ENCODE measurements around the gene SPCS1.

SPCS1 gene

GRCh38 chr3:52694528-52695189 lies 11.2 kb upstream of the SPCS1 start:
- DNase-seq (ENCODE audit: extremely low read depth in 1 of 2, low read depth in 1 of 2), result no peak

GRCh38 chr3:52695798-52696671 lies 9.9 kb upstream of the SPCS1 start:
- DNase-seq (ENCODE audit: extremely low read depth in 1 of 2, low read depth in 1 of 2), result no peak

- DNase-seq (ENCODE audit: extremely low read depth in 1 of 2, low read depth in 1 of 2), result no peak
These were observed 8.9 kb upstream of the SPCS1 start for GRCh38 chr3:52696830-52697631.

- DNase-seq (ENCODE audit: extremely low read depth in 1 of 2, low read depth in 1 of 2), result no peak
These were observed 8.3 kb upstream of the SPCS1 start for GRCh38 chr3:52697632-52697965.

- DNase-seq (ENCODE audit: extremely low read depth in 1 of 2, low read depth in 1 of 2), result no peak
These were observed 2.6 kb upstream of the SPCS1 start for GRCh38 chr3:52703341-52703740.

DNA sequence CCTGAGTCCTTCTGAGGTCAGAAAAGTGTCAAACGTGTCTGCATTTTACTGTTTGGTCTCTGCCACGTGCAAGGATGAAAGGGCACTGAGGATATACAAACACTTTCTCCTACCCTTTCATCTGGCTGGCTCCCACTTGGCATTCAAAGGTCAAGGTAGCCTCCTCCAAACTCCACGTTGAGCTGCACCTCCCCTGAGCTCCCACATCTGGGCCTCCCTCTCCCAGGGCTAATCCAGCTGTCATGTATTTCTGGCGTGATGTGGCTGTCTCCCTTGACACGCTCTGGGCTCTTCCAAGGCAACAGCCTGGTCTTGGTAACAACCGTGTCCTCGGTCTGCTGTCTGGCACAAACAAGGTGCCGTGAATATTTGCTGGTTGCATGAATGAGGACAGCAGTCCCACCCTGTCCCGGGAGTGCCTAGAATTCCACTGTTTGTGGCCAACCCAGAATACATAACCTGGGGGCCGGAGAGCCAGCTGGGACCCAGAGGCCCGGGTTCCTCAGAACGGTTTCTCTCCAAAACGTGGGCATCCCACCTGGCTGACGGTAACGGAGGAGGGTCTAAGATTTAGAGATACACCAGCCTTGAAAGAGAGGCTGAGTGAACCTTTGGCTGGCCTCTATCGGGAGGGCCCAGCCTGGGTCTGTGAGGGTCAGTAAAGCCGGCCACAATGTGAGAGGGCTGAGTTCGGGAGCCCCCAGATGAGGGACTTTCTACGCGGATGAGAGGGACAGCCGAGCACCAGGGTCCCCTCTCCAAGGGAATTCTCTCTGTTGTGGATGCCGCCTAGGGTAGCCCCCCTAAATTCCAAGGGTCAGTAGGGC lies 1.1 kb upstream of the SPCS1 start:
- DNase-seq (ENCODE audit: extremely low read depth in 1 of 2, low read depth in 1 of 2), result no peak

DNA sequence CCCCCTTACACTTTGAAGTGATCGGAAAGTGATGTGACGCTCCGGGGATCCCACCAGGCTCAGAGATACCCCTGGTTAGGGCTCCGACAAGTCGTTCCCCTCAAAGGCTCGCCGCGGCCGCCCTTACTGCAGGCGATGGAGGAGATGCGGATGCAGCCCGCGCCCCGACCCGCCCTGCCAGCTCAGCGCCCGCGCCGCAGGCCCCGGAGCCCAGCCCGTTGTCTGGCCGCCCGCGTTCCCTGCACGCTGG lies 543 bp upstream of the SPCS1 start:
- no peak for DNase-seq (ENCODE audit: extremely low read depth in 1 of 2, low read depth in 1 of 2)

GRCh38 chr3:52707585-52707984 lies 1.7 kb downstream of the SPCS1 start:
- no peak for DNase-seq (ENCODE audit: extremely low read depth in 1 of 2, low read depth in 1 of 2)

DNA sequence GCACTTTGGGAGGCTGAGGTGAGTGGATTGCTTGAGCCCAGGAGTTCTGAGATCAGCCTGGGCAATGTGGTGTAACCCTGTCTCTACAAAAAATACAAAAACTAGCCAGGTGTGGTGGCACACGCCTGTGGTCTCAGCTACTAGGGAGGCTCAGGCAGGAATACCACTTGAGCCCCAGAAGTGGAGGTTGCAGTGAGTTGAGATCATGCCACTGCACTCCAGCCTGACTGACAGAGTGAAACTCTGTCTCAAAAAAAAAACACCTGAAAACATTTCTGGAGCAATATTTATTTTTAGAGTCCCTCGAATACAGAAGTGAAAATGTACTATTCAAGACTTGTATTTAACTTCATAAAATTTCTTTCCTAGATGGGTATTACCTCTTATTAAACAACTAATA lies 4.6 kb downstream of the SPCS1 start:
- no peak for DNase-seq (ENCODE audit: extremely low read depth in 1 of 2, low read depth in 1 of 2)

- DNase-seq (ENCODE audit: extremely low read depth in 1 of 2, low read depth in 1 of 2), result no peak
These were observed 6.6 kb downstream of the SPCS1 start for GRCh38 chr3:52712291-52713212.

GRCh38 chr3:52714335-52715302 lies 8.7 kb downstream of the SPCS1 start:
- no peak for DNase-seq (ENCODE audit: extremely low read depth in 1 of 2, low read depth in 1 of 2)

DNA sequence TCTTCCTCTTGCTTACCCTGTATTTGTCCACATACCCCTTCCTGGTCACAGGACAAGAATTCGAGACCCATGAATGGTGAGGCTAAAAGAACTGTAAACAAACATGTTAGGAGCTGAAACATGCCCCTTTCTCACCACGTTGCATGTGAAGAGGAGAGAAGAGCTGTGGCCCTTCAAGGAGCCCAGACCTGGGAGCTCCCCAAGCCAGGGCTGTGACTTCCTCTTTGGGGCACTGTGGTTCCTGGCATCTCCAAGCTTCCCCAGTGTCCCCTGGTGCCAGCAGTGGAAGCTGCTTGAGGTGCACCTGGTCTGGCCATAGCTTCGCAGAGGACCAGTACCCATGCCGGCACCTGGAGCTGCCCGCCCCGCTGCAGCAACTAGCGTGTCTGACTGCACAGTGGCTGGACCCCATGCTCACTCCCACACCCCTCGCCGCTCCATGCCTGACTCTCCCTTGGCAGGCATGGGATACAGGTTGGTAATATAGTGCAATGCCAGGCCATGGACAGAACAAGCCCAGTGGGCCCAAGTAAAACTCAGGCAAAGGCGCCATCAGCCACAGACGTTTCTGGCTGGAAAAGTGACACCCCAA lies 9.9 kb downstream of the SPCS1 start:
- DNase-seq (ENCODE audit: extremely low read depth in 1 of 2, low read depth in 1 of 2), result no peak

- DNase-seq (ENCODE audit: extremely low read depth in 1 of 2, low read depth in 1 of 2), result no peak
These were observed 13.7 kb downstream of the SPCS1 start for GRCh38 chr3:52719618-52720017.

DNA sequence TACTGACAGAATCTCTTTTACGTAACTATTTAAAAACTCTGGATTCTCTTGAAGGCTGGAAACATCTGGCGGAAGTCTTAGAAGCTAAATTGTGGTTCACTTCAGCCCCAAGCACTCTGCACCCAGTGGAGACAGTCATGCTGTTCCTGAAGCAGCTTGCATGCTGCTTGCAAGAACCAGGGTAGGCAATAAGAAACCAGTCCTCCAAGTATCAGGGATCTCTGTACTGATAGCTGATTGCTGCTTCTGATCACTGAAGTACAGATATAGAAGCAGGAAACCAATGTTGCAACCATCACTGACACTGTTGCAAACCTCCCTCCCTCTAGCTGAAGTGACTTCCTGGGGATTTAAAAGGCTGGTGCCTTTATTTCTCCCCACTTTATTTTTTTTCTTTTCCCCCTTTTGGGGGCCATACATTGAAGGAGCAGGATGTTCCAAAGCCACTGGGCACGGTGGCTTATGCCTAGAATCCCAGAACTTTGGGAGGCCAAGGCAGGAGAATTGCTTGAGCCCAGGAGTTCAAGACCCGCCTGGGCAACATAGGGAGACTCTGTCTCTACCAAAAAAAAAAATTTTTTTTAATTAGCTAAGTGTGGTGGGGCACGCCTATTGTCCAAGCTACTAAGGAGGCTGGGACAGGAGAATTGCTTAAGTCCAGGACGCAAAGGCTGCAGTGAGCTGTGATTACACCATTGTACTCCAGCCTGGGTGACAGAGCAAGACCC lies 15.3 kb downstream of the SPCS1 start:
- DNase-seq (ENCODE audit: extremely low read depth in 1 of 2, low read depth in 1 of 2), result no peak

DNA sequence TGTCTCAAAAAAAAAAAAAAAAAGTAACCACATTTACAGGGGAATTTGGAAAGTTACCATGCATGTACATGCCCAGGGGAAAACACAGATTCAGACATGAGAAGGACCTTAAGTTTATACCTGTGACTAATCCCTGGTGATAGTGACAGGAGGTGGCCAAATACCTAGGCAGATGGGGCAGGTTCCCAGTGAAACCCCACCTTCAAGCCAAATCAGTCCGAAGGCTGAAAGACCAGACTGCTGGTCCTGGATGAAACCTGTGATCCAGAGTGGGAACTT lies 15.8 kb downstream of the SPCS1 start:
- no peak for DNase-seq (ENCODE audit: extremely low read depth in 1 of 2, low read depth in 1 of 2)

- no peak for DNase-seq (ENCODE audit: extremely low read depth in 1 of 2, low read depth in 1 of 2)
These were observed 16.6 kb downstream of the SPCS1 start for GRCh38 chr3:52722491-52722890.

- DNase-seq (ENCODE audit: extremely low read depth in 1 of 2, low read depth in 1 of 2), result no peak
These were observed 18.0 kb downstream of the SPCS1 start for GRCh38 chr3:52723935-52724334.

DNA sequence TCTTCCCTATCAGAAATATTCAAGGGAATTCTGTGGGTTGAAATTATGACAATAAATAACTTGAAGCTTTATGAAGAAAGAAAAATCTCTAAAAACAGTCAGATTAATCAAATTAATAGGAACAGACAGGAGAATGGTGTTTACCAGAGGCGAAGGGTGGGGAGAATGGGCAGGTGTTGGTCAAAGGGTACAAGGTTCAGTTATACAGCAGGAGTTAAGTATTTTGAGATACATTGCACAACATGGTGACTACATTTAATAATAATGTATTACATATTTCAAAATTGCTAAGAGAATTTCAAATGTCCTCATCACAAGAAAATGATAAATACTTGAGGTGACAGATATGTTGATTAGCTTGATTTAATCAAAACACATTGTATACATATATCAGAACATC lies 18.6 kb downstream of the SPCS1 start:
- no peak for DNase-seq (ENCODE audit: extremely low read depth in 1 of 2, low read depth in 1 of 2)
